Fibroblast of skin of right quadriceps (primary cell): ENCODE data around the gene PLCB4.
"Not testable (repeated sequence)": the region's sequence is repeated elsewhere in the genome, so short reads cannot be mapped to it uniquely, and the experiment has no call there.

Source experiments
- DNase-seq: peaks from one replicate; pipeline ENCODE4 v3.0.0-alpha.2; 2013

PLCB4 gene

DNA sequence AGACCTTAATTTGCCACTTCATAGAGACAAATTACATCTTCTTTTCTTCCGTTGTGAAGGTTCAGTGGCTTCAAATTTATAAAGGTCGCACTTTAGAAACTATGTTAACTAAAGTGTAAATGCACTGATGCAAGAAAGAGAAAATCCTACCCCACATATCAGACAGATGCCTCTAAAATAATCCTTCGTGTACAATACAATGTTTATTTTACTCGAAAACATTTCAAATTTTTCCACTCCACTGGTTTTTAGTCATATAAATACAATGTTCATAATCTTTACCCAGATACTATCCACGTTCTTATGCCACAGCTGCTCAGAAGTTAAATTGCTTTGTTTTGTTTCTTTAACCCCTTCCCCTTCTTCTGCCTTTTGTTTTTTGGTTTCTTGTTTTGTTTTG lies 305.2 kb downstream of the PLCB4 start:
- DNase-seq: no peak

DNA sequence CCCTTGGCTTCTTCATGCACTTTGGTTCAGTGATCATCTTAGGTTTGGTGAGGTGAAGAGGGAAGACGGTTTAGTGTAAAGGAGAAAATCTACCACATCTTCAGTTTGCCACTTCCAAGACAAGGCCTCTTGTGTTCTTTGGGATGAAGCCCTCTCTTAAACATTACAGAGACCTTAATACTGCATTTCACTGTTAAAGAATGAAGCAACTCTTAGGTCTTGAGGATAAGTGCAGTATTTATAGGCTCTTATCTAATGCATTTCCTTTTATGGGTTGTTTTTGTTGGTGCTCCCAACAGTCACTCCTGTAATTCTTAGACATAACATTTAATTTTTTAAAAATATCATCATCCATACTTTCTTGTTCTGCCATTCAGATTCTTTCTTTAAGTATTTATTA lies 305.6 kb downstream of the PLCB4 start:
- DNase-seq: no peak

GRCh38 chr20:9375221-9375681 lies 306.4 kb downstream of the PLCB4 start:
- no peak for DNase-seq

DNA sequence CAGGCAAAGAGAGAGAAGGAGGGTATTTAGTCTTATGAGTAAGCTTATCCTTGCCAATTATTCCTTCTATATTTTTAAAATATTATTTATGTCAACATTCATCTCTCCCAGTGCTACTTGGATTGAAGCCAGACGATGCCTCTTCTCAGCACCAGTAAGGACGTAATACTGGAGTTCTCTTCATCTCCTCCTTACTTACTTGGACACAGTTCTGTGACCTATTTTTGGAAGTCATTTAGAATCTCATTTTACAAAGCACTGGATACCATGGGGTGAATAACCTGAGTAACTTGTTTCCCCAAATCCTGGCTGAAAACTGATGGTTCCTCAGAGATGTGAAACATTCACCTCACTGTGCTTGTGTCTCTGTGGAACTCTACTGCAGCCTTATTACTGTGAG lies 308.1 kb downstream of the PLCB4 start:
- no peak for DNase-seq

DNA sequence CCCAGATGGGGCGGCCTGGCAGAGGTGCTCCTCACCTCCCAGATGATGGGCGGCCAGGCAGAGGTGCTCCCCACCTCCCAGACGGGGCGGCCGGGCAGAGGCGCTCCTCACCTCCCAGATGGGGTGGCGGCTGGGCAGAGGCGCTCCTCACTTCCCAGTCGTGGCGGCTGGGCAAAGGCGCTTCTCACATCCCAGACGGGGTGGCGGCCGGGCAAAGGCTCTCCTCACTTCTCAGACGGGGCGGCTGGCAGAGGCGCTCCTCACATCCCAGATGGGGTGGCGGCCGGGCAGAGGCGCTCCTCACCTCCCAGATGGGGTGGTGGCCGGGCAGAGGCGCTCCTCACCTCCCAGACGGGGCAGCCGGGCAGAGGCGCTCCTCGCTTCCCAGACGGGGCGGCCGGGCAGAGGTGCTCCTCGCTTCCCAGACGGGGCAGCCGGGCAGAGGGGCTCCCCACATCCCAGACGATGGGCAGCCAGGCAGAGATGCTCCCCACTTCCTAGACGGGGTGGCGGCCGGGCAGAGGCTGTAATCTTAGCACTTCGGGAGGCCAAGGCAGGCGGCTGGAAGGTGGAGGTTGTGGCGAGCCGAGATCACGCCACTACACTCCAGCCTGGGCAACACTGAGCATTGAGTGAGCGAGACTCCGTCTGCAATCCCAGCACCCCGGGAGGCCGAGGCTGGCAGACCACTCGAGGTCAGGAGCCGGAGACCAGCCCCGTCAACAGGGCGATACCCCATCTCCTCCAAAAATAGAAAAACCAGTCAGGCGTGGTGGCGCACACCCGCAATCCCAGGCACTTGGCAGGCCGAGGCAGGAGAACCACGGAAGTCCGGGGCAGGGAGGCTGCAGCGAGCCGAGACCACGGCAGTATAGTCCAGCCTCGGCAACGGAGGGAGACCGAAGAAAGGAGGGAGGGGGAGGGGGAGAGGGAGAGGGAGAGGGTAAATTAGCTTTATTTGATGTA lies 316.7 kb downstream of the PLCB4 start:
- not testable (repeated sequence) for DNase-seq

DNA sequence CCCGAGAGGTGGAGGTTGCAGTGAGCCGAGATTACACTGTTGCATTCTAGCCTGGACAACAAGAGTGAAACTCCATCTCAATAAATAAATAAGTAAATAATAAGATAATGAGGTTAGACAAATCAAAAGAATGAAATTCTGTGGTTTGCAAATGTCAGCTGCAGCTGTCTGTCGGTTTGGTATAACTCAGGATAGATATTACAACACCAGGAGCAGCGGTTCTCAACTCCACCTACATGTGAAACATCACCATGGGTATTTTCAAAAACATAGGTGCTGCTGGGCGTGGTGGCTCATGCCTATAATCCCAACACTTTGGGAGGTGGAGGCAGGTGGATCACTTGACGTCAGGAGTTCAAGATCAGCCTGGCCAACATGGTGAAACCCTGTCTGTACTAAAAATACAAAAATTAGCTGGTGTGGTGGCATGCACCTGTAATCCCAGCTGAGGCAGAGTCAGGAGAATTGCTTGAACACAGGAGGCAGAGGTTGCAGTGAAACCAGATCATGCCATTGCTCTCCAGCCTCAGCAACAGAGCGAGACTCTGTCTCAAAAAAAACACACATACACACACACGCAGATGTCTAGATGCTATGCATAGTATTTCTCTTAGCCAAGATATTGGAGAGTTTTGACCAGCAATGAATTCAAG lies 319.4 kb downstream of the PLCB4 start:
- no peak for DNase-seq

- DNase-seq: no peak
These were observed 319.9 kb downstream of the PLCB4 start for GRCh38 chr20:9388813-9389161.

GRCh38 chr20:9389346-9389745 lies 320.5 kb downstream of the PLCB4 start:
- no peak for DNase-seq

DNA sequence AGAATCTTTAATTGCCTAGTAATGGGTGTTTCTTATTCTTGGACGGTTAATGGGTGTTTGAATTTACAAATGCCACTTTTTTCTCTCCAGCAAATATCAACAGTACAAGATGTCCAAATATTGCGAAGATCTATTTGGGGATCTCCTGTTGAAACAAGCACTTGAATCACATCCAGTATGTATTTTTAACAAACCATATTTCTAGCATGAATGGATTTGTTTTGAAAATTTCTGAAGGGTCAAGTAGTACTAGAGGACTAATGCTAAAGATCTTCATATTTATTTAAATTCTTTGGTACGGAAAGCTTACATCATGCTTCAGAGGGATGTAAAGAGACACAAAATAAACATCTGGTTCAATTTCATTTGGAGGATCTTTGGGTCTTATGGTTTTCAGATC lies 321.6 kb downstream of the PLCB4 start:
- DNase-seq: no peak

DNA sequence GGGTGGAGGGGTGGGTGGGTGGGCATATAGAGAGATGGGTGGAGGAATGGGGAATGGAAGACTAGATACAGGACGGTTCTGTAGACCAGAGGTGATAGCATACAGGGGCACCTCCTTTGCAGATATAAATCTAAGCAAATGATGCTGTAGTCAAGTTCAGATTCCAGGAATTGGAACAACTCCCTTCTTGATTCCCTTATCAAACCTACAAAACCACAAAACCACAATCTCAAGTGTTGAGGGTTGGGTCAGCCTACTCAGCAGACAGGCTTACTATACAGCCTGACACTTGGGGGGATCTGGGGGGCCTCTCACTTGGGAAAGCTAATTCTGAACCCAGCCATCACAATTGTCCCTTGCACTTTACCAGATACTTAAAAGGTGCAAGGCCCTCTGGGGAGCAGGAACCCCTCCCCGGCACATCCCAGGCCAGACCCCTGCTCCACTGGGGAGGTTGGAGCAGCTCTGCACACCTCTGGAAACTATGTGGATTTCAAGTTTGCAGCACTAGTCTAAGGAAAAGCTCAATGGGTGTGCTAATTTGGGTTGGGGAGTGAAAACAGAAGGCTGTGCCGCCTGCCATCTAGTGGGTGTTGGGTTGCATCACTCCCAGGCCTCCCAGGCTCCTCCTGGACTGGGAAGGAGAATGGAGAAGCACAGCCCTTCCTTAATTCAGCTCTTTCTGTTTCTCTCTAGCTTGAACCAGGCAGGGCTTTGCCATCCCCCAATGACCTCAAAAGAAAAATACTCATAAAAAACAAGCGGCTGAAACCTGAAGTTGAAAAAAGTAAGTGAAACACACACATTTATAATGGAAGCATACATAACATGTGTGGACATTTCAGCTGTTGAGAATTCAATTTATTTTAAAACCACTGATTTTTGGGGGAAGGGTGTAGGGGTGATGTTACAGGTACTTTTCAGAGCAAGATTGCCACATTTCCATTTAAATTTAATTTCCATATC lies 324.3 kb downstream of the PLCB4 start:
- peak; percentile 73 for DNase-seq

DNA sequence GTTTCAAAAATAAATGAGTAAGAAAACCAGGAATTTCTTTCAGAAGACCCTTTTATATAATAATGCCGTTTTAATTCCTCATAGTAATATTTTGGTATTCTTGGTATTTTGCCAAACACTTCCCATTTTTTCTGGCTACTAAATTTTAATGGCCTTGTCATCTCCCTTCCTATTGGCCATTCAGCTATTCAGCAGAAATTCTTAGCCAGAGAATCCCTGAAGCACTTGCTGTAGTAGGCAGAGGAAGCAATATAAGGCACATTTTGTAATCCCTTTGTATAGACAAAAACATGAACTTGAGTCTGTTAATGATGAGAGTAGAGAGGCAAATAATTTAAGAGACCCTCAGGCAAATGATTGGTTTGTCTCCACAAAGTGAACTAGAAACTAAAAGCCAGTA lies 327.1 kb downstream of the PLCB4 start:
- no peak for DNase-seq

DNA sequence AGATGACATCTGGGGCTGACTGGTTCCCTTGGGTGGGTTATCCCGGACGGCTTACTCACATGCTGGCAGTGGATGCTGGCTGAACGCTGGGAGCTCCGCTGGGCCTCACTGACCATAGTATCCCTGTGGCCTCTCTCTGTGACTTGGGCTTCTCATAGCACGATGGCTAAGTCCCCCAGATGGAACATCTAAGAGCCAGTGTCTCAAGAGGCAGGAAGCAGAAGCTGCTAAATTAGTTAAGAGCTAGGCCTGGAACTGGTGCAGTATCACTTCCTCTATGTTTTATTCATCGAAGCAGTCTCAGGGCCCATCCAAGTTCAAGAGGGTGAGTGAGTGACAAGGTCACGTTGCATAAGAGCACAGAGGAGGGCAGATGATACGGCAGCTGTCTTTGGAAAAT lies 329.0 kb downstream of the PLCB4 start:
- DNase-seq: no peak

DNA sequence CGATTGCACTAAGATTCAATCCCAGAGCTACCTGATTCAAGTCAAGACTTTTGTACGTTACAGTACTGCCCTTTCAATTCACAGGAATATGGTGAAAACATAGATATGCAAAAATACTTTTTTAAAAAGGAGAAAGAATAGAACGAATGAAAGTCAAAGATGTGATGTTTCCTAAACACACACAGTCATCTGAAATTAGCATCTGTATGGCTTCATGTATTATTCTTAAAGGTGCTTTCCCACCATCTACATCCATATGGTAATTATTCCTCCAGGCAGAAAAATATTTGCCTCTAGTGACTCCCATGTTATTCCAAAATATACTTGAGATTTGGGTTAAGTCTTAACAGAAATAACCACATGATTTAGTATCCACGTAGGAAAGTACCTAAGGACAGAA lies 330.0 kb downstream of the PLCB4 start:
- no peak for DNase-seq

GRCh38 chr20:9399322-9399721 lies 330.4 kb downstream of the PLCB4 start:
- DNase-seq: no peak

DNA sequence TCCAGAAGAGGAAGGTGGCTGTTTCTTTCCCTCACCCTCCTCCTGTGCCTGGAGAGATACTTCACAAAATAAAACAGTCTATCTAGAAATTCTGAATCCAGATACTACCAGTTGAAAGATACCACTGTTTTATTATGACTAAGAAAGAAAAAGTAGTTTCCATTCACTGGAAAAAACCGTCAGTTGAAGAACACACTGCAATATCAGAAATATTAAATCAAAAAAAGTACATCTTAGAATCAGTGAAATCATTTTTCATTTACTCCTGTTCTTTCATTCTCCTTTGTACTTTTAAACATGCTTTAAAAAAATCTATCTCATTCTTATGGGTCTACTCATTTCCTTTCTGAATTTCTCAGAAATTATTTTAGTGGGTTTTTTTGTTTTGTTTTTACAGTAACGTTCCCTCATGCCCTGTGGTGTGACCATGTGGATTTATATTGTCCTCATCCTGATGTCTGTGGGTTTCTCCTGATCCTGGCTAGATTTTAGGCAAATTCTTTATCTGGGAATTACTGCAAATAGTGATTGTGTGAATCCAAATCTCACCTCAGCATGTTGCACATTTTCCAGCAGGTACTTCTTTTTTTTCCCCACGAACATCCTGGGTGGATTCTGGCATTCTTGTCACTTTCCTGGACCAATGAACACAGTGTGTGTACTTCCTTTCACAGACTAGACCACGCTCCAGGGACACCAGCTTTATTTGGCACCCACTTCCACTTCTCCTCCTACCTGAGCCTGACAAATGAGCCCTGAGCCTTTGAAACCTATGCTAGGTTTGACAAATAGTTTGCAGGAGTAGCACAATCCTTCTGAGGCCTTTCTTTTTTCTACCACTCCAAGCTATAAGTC lies 331.5 kb downstream of the PLCB4 start:
- DNase-seq: peak; percentile 17

DNA sequence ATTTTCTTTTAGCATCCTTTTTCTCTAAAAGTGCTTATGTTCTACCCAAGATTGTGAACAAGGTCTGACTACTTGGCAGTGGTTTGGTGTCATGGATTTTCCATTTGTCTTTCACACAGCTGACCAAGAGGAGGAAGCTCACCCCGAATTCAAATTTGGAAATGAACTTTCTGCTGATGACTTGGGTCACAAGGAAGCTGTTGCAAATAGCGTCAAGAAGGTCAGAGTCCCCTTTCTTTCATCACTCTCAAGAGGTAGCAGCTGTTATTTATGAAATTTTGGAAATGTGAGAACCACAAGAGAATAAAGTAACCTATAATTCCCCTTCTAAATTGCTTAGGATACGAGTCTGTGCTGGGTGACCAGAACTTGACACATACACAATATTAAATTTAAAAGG lies 332.5 kb downstream of the PLCB4 start:
- no peak for DNase-seq

DNA sequence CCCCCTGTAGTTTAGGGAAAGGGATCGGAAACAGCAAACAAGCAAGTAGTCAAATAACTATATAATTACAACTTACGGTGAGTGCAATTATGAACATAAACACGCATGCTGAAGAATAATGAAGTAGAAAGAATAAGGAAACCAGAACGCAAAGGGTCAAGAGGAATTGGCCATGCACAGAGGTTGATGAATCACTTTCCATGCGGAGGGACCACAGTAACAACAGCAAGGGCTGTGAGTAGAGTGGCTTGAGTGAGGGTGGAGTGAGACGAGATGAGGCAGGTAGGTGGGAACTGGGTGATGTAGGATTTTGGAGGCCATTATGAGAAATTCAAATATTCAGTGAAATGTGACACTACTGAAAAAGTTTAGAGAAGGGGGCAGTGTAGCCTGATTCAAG lies 333.3 kb downstream of the PLCB4 start:
- no peak for DNase-seq

DNA sequence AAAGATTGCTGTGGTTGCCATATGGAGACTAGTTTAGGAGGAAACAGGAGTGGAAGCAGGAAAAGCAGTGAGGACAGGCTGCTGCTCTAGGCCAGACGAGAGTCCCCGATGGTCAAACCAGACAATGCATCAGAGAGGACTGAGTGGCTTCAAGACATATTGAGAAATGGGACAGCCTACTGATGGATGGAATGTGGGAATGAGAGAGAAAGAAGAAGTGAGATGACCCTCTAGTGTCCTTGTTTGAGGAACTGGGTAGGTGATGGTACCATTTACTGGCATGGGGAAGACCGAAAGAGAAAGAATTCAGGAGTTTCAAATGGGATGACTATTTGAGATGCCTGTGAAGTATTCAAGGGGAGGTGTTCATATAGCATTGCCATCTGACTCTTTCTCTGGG lies 333.7 kb downstream of the PLCB4 start:
- DNase-seq: no peak

- DNase-seq: no peak
These were observed 334.6 kb downstream of the PLCB4 start for GRCh38 chr20:9403448-9403847.

- DNase-seq: peak; percentile 69
These were observed 339.0 kb downstream of the PLCB4 start for GRCh38 chr20:9407805-9408421.

- peak; percentile 79 for DNase-seq
These were observed 339.8 kb downstream of the PLCB4 start for GRCh38 chr20:9408422-9409300.
